ENCODE measurements around the gene CRB3. TPM values are rescaled to one million over a fixed set of nuclear protein-coding genes. Genes with fewer than 3 reads are reported as not detected.

Gene CRB3
- total and polyA plus RNA-seq, 2 of the 4 experiments (the other 2 are of a cell fraction), result not detected

- TF ChIP-seq CHD1 (IDR thresholded peaks at IDR 0.05; ENCODE audit: low read depth, low read length), result no peak
- TF ChIP-seq MXI1 (IDR thresholded peaks at IDR 0.05; ENCODE audit: borderline replicate concordance, low read depth, low read length), result no peak
- TF ChIP-seq, protein P1, sequence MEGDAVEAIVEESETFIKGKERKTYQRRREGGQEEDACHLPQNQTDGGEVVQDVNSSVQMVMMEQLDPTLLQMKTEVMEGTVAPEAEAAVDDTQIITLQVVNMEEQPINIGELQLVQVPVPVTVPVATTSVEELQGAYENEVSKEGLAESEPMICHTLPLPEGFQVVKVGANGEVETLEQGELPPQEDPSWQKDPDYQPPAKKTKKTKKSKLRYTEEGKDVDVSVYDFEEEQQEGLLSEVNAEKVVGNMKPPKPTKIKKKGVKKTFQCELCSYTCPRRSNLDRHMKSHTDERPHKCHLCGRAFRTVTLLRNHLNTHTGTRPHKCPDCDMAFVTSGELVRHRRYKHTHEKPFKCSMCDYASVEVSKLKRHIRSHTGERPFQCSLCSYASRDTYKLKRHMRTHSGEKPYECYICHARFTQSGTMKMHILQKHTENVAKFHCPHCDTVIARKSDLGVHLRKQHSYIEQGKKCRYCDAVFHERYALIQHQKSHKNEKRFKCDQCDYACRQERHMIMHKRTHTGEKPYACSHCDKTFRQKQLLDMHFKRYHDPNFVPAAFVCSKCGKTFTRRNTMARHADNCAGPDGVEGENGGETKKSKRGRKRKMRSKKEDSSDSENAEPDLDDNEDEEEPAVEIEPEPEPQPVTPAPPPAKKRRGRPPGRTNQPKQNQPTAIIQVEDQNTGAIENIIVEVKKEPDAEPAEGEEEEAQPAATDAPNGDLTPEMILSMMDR (conservative IDR thresholded peaks at IDR 0.05; ENCODE audit: low read depth, low read length), result no peak
- TF ChIP-seq POLR2A (IDR thresholded peaks at IDR 0.05; ENCODE audit: low read depth, low read length), result no peak
- TF ChIP-seq SMC3 (IDR thresholded peaks at IDR 0.05; ENCODE audit: low read depth, low read length), result no peak
- TF ChIP-seq MAZ (IDR thresholded peaks at IDR 0.05; ENCODE audit: borderline replicate concordance, low read depth, low read length), result no peak
- TF ChIP-seq, protein P2, sequence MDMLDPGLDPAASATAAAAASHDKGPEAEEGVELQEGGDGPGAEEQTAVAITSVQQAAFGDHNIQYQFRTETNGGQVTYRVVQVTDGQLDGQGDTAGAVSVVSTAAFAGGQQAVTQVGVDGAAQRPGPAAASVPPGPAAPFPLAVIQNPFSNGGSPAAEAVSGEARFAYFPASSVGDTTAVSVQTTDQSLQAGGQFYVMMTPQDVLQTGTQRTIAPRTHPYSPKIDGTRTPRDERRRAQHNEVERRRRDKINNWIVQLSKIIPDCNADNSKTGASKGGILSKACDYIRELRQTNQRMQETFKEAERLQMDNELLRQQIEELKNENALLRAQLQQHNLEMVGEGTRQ (IDR thresholded peaks at IDR 0.05; ENCODE audit: low read depth, low read length), result no peak
- TF ChIP-seq NFE2L2 (IDR thresholded peaks at IDR 0.05; ENCODE audit: low read depth, low read length), result no peak
- no peak for TF ChIP-seq CEBPB (IDR thresholded peaks at IDR 0.05; ENCODE audit: low read depth, low read length)
- TF ChIP-seq MAFK (IDR thresholded peaks at IDR 0.05; ENCODE audit: low read depth, low read length), result no peak
- TF ChIP-seq, protein P3, sequence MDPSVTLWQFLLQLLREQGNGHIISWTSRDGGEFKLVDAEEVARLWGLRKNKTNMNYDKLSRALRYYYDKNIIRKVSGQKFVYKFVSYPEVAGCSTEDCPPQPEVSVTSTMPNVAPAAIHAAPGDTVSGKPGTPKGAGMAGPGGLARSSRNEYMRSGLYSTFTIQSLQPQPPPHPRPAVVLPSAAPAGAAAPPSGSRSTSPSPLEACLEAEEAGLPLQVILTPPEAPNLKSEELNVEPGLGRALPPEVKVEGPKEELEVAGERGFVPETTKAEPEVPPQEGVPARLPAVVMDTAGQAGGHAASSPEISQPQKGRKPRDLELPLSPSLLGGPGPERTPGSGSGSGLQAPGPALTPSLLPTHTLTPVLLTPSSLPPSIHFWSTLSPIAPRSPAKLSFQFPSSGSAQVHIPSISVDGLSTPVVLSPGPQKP (IDR thresholded peaks at IDR 0.05; ENCODE audit: borderline replicate concordance, low read depth, low read length), result no peak
- TF ChIP-seq RFX5 (IDR thresholded peaks at IDR 0.05; ENCODE audit: low read depth, low read length), result no peak
- no peak for TF ChIP-seq FOS (IDR thresholded peaks at IDR 0.05; ENCODE audit: low read depth, low read length)
- TF ChIP-seq RCOR1 (IDR thresholded peaks at IDR 0.05; ENCODE audit: insufficient replicate concordance, low read length), result no peak
- no peak for TF ChIP-seq RAD21 (IDR thresholded peaks at IDR 0.05; ENCODE audit: low read length)
- TF ChIP-seq BHLHE40 (IDR thresholded peaks at IDR 0.05; ENCODE audit: low read depth, low read length), result no peak
- Histone ChIP-seq H2BK5ac (ENCODE audit: low read depth, low read length, poor library complexity, severe bottlenecking) (no peak overlapping the region), H2AFZ (replicated peaks; ENCODE audit: low read length, poor library complexity) (no peak overlapping the region), H3K79me1 (ENCODE audit: low read depth in 1 of 2, low read length in 2 of 2) (no peaks in the 10 kb centered on the region), H2BK15ac (ENCODE audit: low read depth, low read length) (no peak overlapping the region), H3K9me3 (ENCODE audit: control insufficient read depth, insufficient read depth, low read length) (no peaks in the 10 kb centered on the region), H3K23ac (ENCODE audit: low read depth, low read length) (no peak overlapping the region), H3K4me3 (ENCODE audit: insufficient read depth, low read depth, low read length) (no peak overlapping the region), H3K4me2 (ENCODE audit: low read depth, low read length) (no peak overlapping the region), H3K56ac (ENCODE audit: extremely low read depth, insufficient read depth, low read length) (no peak overlapping the region), H2AK9ac (replicated peaks; ENCODE audit: low read depth, low read length, poor library complexity) (no peak overlapping the region), H3K14ac (replicated peaks; ENCODE audit: low read depth, low read length) (no peak overlapping the region), H3K18ac (ENCODE audit: low read depth, low read length) (no peak overlapping the region), H4K20me1 (ENCODE audit: insufficient read depth, low read length) (no peaks in the 10 kb centered on the region), H3K36me3 (ENCODE audit: control insufficient read depth, insufficient read depth, low read length) (no peaks in the 10 kb centered on the region), H4K91ac (ENCODE audit: insufficient read depth, low read depth, low read length) (no peak overlapping the region), H3K9ac (ENCODE audit: low read depth, low read length) (no peak overlapping the region), H3K9me1 (ENCODE audit: insufficient read depth, low read length) (no peaks in the 10 kb centered on the region), H2AK5ac (ENCODE audit: low read depth, low read length) (no peak overlapping the region), H4K5ac (ENCODE audit: low read depth, low read length) (no peak overlapping the region), H4K8ac (ENCODE audit: low read depth in 2 of 2, low read length in 2 of 2) (no peak overlapping the region), H3K4ac (ENCODE audit: low read depth, low read length) (no peak overlapping the region), H3K27ac (ENCODE audit: insufficient read depth, low read length) (no peak overlapping the region), H3K4me1 (ENCODE audit: control insufficient read depth, insufficient read depth, low read length) (no peaks in the 10 kb centered on the region), H2BK20ac (ENCODE audit: low read depth, low read length) (no peak overlapping the region), H2BK120ac (ENCODE audit: low read depth, low read length) (no peak overlapping the region), H3K27me3 (ENCODE audit: control insufficient read depth, insufficient read depth, low read length) (peaks cover 8% of the 10 kb centered on the region; the same call in 1 of the 2 replicates)
- WGBS, 2 experiments (ENCODE audit: extremely low coverage in 2 of 2, insufficient read length in 1 of 2), result 61% methylated on average over 4 of the region's 11 CpGs; no CpG with 5 or more reads in 1 of the 2 experiments
- CTCF ChIA-PET, result no interaction called here
- intact Hi-C loops (cut with micrococcal nuclease) (no loop called here), dilution Hi-C loops (cut with HindIII; ENCODE audit: low sequenced_read_pairs, unreplicated experiment) (no loop called here), in situ Hi-C loops (cut with MboI; ENCODE audit: low sequenced_read_pairs) (no loop called here)
- POLR2A ChIA-PET (ENCODE audit: unreplicated experiment), result no interaction called here
- ATAC-seq (ENCODE audit: low read depth) (no peak), DNase-seq (no peak)
- no TSS peak for BruUV-seq (replicated peaks)
These were observed 30.9 kb upstream of the CRB3 start for GRCh38 chr19:6433165-6433564.
